Mucosa of rectum (tissue), 2 donors: ENCODE data around the gene SPINK14.

ENCODE experiments used
- H3K27ac ChIP-seq, 2 donors: one replicate each; pipeline ENCODE4 v1.7.0; 2013; ENCODE audit warnings: inconsistent platforms in 2 of 2, low read depth in 2 of 2, low read length in 2 of 2
- H3K27me3 ChIP-seq, 2 donors: one replicate each; pipeline ENCODE4 v1.7.0; 2013; ENCODE audit warnings: low read length in 2 of 2; ENCODE audit not compliant: control insufficient read depth in 2 of 2, insufficient read depth in 2 of 2
- H3K36me3 ChIP-seq, 2 donors: one replicate each; pipeline ENCODE4 v1.7.0; 2013; ENCODE audit warnings: low read length in 2 of 2; ENCODE audit not compliant: control insufficient read depth in 2 of 2, insufficient read depth in 2 of 2
- H3K4me1 ChIP-seq, 2 donors: one replicate each; pipeline ENCODE4 v1.7.0; 2013; ENCODE audit warnings: low read length in 2 of 2, mild to moderate bottlenecking in 1 of 2; ENCODE audit not compliant: control insufficient read depth in 2 of 2, insufficient read depth in 2 of 2
- H3K4me3 ChIP-seq, 2 donors: one replicate each; pipeline ENCODE4 v1.7.0; 2013; ENCODE audit warnings: low read length in 2 of 2
- H3K9ac ChIP-seq, 2 donors: one replicate each; pipeline ENCODE4 v1.7.0; 2013; ENCODE audit warnings: low read length in 2 of 2, low read depth in 1 of 2, mild to moderate bottlenecking in 1 of 2
- H3K9me3 ChIP-seq, 2 donors: one replicate each; pipeline ENCODE4 v1.7.0; 2013; ENCODE audit warnings: low read length in 2 of 2; ENCODE audit not compliant: control insufficient read depth in 2 of 2
- donor health status: healthy.
- donor health status: Normal muscosa, but diverticular disease.

Gene SPINK14

GRCh38 chr5:148191010-148191409, 22.7 kb downstream of the SPINK14 start:
- H3K27ac ChIP-seq = no peak overlapping the region

GRCh38 chr5:148193202-148193601, 24.9 kb downstream of the SPINK14 start:
- Histone ChIP-seq H3K36me3 (no peaks in the 10 kb centered on the region), H3K27ac (no peak overlapping the region), H3K9me3 (no peaks in the 10 kb centered on the region), H3K27me3 (no peaks in the 10 kb centered on the region), H3K4me1 (no peaks in the 10 kb centered on the region), H3K9ac (no peak overlapping the region), H3K4me3 (no peak overlapping the region)

More at GRCh38 chr5:148191010-148191409, 22.7 kb downstream of the SPINK14 start:
- H3K9ac ChIP-seq = no peak overlapping the region
- no peak overlapping the region for H3K4me3 ChIP-seq
- no peaks in the 10 kb centered on the region for H3K36me3 ChIP-seq
- no peaks in the 10 kb centered on the region for H3K4me1 ChIP-seq
- H3K9me3 ChIP-seq = no peaks in the 10 kb centered on the region
- no peaks in the 10 kb centered on the region for H3K27me3 ChIP-seq

GRCh38 chr5:148201151-148201550, 32.8 kb downstream of the SPINK14 start:
- H3K9me3 ChIP-seq = no peaks in the 10 kb centered on the region
- H3K9ac ChIP-seq = no peak overlapping the region
- no peaks in the 10 kb centered on the region for H3K4me1 ChIP-seq
- no peak overlapping the region for H3K27ac ChIP-seq
- H3K4me3 ChIP-seq = no peak overlapping the region
- H3K36me3 ChIP-seq = no peaks in the 10 kb centered on the region
- no peaks in the 10 kb centered on the region for H3K27me3 ChIP-seq

GRCh38 chr5:148202531-148203203, 34.3 kb downstream of the SPINK14 start, which contains the start of gene SPINK6:
TSS of gene SPINK6 (plus strand) at chr5:148203042. CDS start at chr5:148203097, 55 bp downstream.
- Histone ChIP-seq H3K9ac (no peak within 1 kb of the TSS), H3K4me1 (no peaks in the 10 kb centered on the region), H3K4me3 (no peak within 1 kb of the TSS), H3K27ac (no peak within 1 kb of the TSS), H3K9me3 (no peaks in the 10 kb centered on the region), H3K36me3 (no peaks in the 10 kb centered on the region), H3K27me3 (no peaks in the 10 kb centered on the region)

DNA sequence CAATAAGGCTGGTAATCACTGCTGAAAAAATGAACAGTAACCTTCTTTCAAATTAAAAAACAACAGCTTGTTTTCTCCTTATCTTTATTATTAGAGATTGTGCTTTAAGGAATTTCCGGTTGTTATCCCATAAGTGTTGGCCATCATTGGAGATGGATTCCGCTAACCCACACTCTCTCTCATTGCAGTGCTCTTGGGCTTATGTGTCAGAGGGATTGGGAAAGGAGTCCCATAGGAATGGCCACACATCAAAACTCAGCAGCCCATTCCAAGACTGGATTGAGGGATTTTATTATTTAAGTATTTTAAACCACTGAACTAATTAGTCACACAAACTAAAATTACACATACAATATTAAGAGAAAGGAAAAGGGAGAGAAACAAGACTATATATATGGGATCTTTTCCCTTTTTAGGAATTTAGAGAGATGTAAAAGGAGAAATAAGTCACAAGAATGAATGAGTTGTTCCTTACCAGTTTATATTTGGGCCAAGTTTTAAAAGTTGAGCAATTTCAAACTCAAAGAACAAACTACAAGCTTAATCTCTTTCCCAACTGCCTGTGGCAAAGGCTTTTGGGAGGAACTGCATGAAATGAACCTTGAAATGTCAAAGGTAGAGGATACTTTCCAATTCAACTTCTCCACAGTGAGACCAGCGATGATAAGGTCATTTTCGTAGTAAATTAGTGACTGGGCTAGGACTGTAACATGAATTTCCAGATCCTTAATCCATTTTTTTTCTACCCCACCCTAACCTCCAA, 36.9 kb downstream of the SPINK14 start:
- no peaks in the 10 kb centered on the region for H3K9me3 ChIP-seq
- H3K27ac ChIP-seq = no peak overlapping the region
- H3K27me3 ChIP-seq = no peaks in the 10 kb centered on the region
- no peaks in the 10 kb centered on the region for H3K36me3 ChIP-seq
- H3K4me3 ChIP-seq = no peak overlapping the region
- H3K4me1 ChIP-seq = no peaks in the 10 kb centered on the region
- H3K9ac ChIP-seq = no peak overlapping the region

DNA sequence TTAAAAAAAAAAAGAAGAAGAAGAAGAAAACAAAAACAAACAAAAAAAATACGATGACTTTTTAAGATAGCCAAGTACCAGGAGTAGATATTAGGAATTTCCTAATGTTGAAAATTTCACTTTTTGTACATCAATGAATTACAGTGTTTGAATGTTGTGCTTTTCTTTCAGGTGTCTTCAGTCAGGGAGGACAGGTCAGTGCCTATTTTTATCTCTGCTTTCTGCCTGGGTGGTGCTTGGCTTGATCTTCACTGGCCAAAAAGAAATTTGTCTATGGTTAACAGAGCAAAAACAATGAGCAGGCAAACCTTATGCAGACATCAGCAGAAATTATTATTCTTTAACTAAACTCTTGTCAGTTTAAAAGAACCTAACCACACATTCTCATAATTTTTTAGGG, 37.5 kb downstream of the SPINK14 start:
- Histone ChIP-seq H3K27me3 (no peaks in the 10 kb centered on the region), H3K9me3 (no peaks in the 10 kb centered on the region), H3K27ac (no peak overlapping the region), H3K4me1 (no peaks in the 10 kb centered on the region), H3K4me3 (no peak overlapping the region), H3K9ac (no peak overlapping the region), H3K36me3 (no peaks in the 10 kb centered on the region)

GRCh38 chr5:148206620-148207019, 38.3 kb downstream of the SPINK14 start:
- no peak overlapping the region for H3K27ac ChIP-seq

DNA sequence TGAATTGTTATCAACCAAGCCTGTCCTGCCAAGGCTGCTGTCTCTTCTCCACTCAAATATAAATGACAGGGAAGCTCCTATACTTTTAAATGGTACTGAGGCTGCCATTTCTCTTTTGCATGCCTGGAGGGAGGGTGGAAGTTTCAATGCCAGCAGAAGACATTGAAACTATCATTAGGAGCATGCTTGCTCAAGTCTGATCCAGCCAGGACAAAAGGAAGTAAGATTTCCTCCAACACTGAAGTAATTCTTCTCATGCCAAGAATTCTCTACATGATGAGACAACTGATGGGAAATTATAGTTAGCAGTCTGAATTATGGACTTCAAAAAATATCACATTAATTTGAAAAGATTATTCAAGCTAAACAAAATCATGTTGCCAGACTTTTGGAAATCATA, 39.9 kb downstream of the SPINK14 start:
- H3K36me3 ChIP-seq = no peaks in the 10 kb centered on the region
- no peak overlapping the region for H3K4me3 ChIP-seq
- H3K9me3 ChIP-seq = no peaks in the 10 kb centered on the region
- no peaks in the 10 kb centered on the region for H3K4me1 ChIP-seq
- H3K9ac ChIP-seq = no peak overlapping the region
- H3K27me3 ChIP-seq = no peaks in the 10 kb centered on the region
- H3K27ac ChIP-seq = no peak overlapping the region

More at GRCh38 chr5:148206620-148207019, 38.3 kb downstream of the SPINK14 start:
- Histone ChIP-seq H3K4me1 (no peaks in the 10 kb centered on the region), H3K9ac (no peak overlapping the region), H3K9me3 (no peaks in the 10 kb centered on the region), H3K36me3 (no peaks in the 10 kb centered on the region), H3K27me3 (no peaks in the 10 kb centered on the region), H3K4me3 (no peak overlapping the region)

GRCh38 chr5:148209151-148209770, 40.9 kb downstream of the SPINK14 start:
- Histone ChIP-seq H3K4me1 (no peaks in the 10 kb centered on the region), H3K4me3 (no peak overlapping the region), H3K9ac (no peak overlapping the region), H3K36me3 (no peaks in the 10 kb centered on the region), H3K27ac (no peak overlapping the region), H3K9me3 (no peaks in the 10 kb centered on the region), H3K27me3 (no peaks in the 10 kb centered on the region)

- no peaks in the 10 kb centered on the region for H3K36me3 ChIP-seq
- no peak overlapping the region for H3K4me3 ChIP-seq
These were observed 46.4 kb downstream of the SPINK14 start for GRCh38 chr5:148214665-148215185.

More at GRCh38 chr5:148214665-148215185, 46.4 kb downstream of the SPINK14 start:
- Histone ChIP-seq H3K4me1 (no peaks in the 10 kb centered on the region), H3K27ac (no peak overlapping the region), H3K27me3 (no peaks in the 10 kb centered on the region), H3K9me3 (no peaks in the 10 kb centered on the region), H3K9ac (no peak overlapping the region)
